CD4-positive, alpha-beta memory T cell (primary cell): ENCODE measurements around the gene MTFR1L. TPM values are rescaled to one million over a fixed set of nuclear protein-coding genes. Genes with fewer than 3 reads are reported as not detected.

Experiments
- CTCF ChIA-PET: fragments of 350-600 bp; sonication (Branson Sonifier 250); formaldehyde crosslinking; loops from one replicate; lab custom pipeline; 2021; ENCODE audit warnings: inconsistent platforms; ENCODE audit not compliant: partially characterized antibody; lab: Charles Lee
- POLR2A ChIA-PET: fragments of 350-600 bp; sonication (Branson Sonifier 250); formaldehyde crosslinking; loops from one replicate; lab custom pipeline; 2021; ENCODE audit not compliant: partially characterized antibody; lab: Charles Lee
- DNase-seq, 5 donors: peaks; one replicate each; pipeline versions ENCODE4 v3.0.0 to v3.0.0-alpha.2; 2020 to 2022; ENCODE audit warnings: mixed read lengths in 1 of 5
- H3K27ac ChIP-seq: one replicate; pipeline ENCODE4 v1.7.0; 2013; ENCODE audit warnings: low read depth, low read length
- H3K27me3 ChIP-seq: 2 replicates; pipeline ENCODE4 v1.7.0; 2013; ENCODE audit warnings: mild to moderate bottlenecking, low read length, moderate library complexity; ENCODE audit not compliant: insufficient read depth
- H3K36me3 ChIP-seq: 2 replicates; pipeline ENCODE4 v1.7.0; 2013; ENCODE audit warnings: mild to moderate bottlenecking, low read length, moderate library complexity; ENCODE audit not compliant: insufficient read depth
- H3K4me1 ChIP-seq: 2 replicates; pipeline ENCODE4 v1.7.0; 2013; ENCODE audit warnings: mild to moderate bottlenecking, low read length, moderate library complexity; ENCODE audit not compliant: insufficient read depth
- H3K4me3 ChIP-seq, 2 donors: one replicate each; pipeline ENCODE4 v1.7.0; 2013; ENCODE audit warnings: low read length in 2 of 2, mild to moderate bottlenecking in 1 of 2
- H3K9me3 ChIP-seq, 2 donors: one replicate each; pipeline ENCODE4 v1.7.0; 2013; ENCODE audit warnings: low read length in 2 of 2, control low read depth in 1 of 2; ENCODE audit not compliant: control insufficient read depth in 1 of 2
- H3K27ac Mint-ChIP-seq, 7 donors: one replicate each; pipeline ENCODE4 v1.8.0; 2020 to 2021; ENCODE audit warnings: mixed read lengths in 7 of 7, mild to moderate bottlenecking in 6 of 7, inconsistent platforms in 3 of 7, moderate library complexity in 3 of 7
- H3K27me3 Mint-ChIP-seq, 2 donors: one replicate each; pipeline ENCODE4 v1.8.0; 2020 to 2021; ENCODE audit warnings: mixed read lengths in 2 of 2
- H3K36me3 Mint-ChIP-seq, 2 donors: one replicate each; pipeline ENCODE4 v1.8.0; 2020 to 2021; ENCODE audit warnings: mixed read lengths in 2 of 2, inconsistent platforms in 1 of 2, mild to moderate bottlenecking in 1 of 2
- H3K4me1 Mint-ChIP-seq, 4 donors: one replicate each; pipeline ENCODE4 v1.8.0; 2020 to 2021; ENCODE audit warnings: mixed read lengths in 4 of 4, mild to moderate bottlenecking in 1 of 4
- H3K4me3 Mint-ChIP-seq, 8 donors: one replicate each; pipeline ENCODE4 v1.8.0; 2020 to 2021; ENCODE audit warnings: mixed read lengths in 8 of 8, mild to moderate bottlenecking in 7 of 8, moderate library complexity in 6 of 8, inconsistent platforms in 3 of 8
- H3K9me3 Mint-ChIP-seq, 8 donors: one replicate each; pipeline ENCODE4 v1.8.0; 2020 to 2021; ENCODE audit warnings: mixed read lengths in 8 of 8, mild to moderate bottlenecking in 5 of 8, inconsistent platforms in 3 of 8, moderate library complexity in 1 of 8
- intact Hi-C: fragments of 100-400 bp; cut with micrococcal nuclease; formaldehyde crosslinking; loops from one replicate; pipeline ENCODE4 v1.15.1; 2023
- polyA plus RNA-seq, 2 donors: library from polyadenylated mRNA; unstranded; fragments of 300-500 nt; fragmentation: Illumina TruSeq; gene quantifications; one replicate each; pipeline ENCODE4 v1.2.3, GENCODE V29; 2021
- total RNA-seq, 2 experiments: library from RNA; stranded (reverse); gene quantifications; one replicate each; pipeline ENCODE4 v1.2.3, GENCODE V29; 2021

Gene MTFR1L
- total RNA-seq (10 to 100 TPM; 53.3 to 57.2 TPM), polyA plus RNA-seq (10 to 100 TPM; 27.5 to 58.4 TPM)

DNA sequence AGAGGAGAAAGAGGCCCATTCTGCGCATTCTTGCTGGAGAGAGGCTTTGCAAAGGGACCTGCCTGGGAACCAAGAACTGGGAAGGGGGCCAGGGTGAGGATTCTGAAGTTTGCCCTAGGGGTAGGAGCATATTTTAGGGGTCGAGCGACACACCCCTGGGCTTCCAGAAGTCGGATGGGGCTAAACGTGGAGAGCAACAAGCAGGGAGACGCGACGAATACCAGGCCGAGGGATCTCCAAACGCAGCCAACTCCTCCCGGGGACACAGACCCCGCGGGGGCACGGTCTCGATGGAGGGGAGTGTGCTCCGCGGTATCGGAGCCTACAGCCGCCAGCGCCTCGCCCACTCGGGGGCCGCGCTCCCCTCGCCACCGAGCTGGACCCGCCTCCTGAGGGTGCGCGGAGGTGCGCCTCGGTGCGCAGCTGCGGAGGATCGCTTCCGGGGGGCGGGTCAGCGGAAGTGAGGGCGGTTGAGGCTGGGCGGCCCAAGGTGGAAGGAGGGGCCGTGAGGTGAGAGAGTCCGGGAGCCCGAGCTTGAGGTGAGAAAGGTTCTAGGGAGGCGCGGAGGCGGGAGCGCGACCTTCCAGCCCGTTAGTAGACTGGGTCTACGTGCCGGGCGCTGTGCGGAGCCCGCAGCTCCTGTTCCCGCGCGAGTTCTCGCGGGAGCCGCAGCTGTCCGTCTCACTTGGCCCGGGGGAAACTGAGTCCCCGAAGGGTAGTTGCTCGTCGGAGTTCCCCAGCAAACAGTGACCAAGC, at the start of gene MTFR1L:
TSS of gene MTFR1L (plus strand) at position 464 of the 756 bp plus-strand sequence. CDS start 3,151 bp downstream, outside the sequence.
- intact Hi-C loops = loop anchor here (1.0 to 5.0 kb wide), 5 partner anchors 40 to 389 kb away; partner anchors contain the start of genes AUNIP, MACO1, PAFAH2 and PAQR7
- Mint-ChIP-seq H3K4me3 (peak within 1 kb of the TSS; percentile 93 to 99 (median 96)), H3K27ac (peak within 1 kb of the TSS; percentile 91 to 99 (median 98)), H3K36me3 (peaks cover 8 to 20% of the 10 kb centered on the region in 2 donors), H3K27me3 (no peaks in the 10 kb centered on the region), H3K9me3 (peaks cover 0 to 2% (median 0%) of the 10 kb centered on the region in 8 donors), H3K4me1 (peaks cover 28 to 41% (median 35%) of the 10 kb centered on the region in 4 donors)
- no peaks in the 10 kb centered on the region for H3K27me3 ChIP-seq
- peak within 1 kb of the TSS; percentile 73 to 94 for H3K4me3 ChIP-seq
- H3K4me1 ChIP-seq = peaks cover 31% of the 10 kb centered on the region
- no peaks in the 10 kb centered on the region for H3K9me3 ChIP-seq
- POLR2A ChIA-PET = interaction anchor here (0.6 to 4.9 kb wide), 37 partner anchors 10 to 612 kb away, joined by 3 to 36 read pairs (median 5); partner anchors contain the start of genes AUNIP, DHDDS, LDLRAP1 and MACO1
- peak within 1 kb of the TSS; percentile 88 for H3K27ac ChIP-seq
- peak; percentile 92 to 95 (median 93) for DNase-seq
- CTCF ChIA-PET = interaction anchor here (0.9 to 3.0 kb wide), 5 partner anchors 10 to 315 kb away, joined by 3 to 11 read pairs (median 4); no protein-coding TSS in a partner anchor
- no peaks in the 10 kb centered on the region for H3K36me3 ChIP-seq

DNA sequence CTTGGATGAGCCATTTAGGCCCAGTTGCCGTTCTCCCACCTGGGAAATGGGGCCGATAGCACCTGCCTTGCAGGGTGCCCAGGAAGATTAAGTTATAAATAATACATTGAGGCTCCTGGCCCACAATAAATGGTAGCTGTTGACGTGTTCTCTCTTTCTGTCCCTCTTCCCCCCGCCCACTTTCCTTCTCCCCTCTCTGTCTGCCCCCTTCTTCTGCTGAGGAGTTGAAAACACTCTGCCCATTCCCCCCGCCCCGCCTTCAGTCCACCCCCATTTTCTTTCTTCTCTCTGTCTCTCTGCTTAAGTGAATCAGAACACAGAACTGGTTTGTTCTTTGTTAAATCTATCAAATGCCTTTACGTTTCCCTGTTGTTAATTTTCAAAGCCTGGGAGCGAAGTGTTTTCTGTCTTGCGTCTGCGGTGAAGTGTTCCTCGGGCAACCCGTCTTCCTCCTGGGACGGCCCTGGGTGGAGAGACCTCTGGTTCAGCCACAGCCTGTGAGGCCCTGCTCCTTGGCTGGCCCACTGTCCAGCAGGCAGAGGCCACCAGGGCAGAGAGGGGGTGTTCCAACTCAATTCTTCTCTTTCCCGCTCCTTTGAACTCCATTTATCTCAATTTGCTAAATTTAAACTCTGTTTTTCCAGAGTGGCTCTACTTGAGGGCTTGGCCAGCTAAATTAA, 49.1 kb upstream of the MTFR1L start:
- DNase-seq = no peak
- Histone ChIP-seq H3K9me3 (no peaks in the 10 kb centered on the region), H3K36me3 (peaks cover 5% of the 10 kb centered on the region), H3K4me3 (no peak overlapping the region), H3K4me1 (peaks cover 54% of the 10 kb centered on the region), H3K27me3 (no peaks in the 10 kb centered on the region), H3K27ac (no peak overlapping the region)
- peaks cover 50 to 69% (median 57%) of the 10 kb centered on the region in 4 donors for H3K4me1 Mint-ChIP-seq
- peaks cover 21 to 25% of the 10 kb centered on the region in 2 donors for H3K36me3 Mint-ChIP-seq
- H3K9me3 Mint-ChIP-seq = no peaks in the 10 kb centered on the region
- POLR2A ChIA-PET = no interaction called here
- CTCF ChIA-PET = interaction anchor here (1.7 kb wide), 1 partner anchor 162 kb away, joined by 3 read pairs; no protein-coding TSS in a partner anchor
- peak overlapping the region; percentile 65 to 98 (median 80) for H3K27ac Mint-ChIP-seq
- H3K27me3 Mint-ChIP-seq = no peaks in the 10 kb centered on the region
- peak overlapping the region in 4 of 8 donors; percentile 29 to 63 (median 50) for H3K4me3 Mint-ChIP-seq
- intact Hi-C loops = no loop called here

DNA sequence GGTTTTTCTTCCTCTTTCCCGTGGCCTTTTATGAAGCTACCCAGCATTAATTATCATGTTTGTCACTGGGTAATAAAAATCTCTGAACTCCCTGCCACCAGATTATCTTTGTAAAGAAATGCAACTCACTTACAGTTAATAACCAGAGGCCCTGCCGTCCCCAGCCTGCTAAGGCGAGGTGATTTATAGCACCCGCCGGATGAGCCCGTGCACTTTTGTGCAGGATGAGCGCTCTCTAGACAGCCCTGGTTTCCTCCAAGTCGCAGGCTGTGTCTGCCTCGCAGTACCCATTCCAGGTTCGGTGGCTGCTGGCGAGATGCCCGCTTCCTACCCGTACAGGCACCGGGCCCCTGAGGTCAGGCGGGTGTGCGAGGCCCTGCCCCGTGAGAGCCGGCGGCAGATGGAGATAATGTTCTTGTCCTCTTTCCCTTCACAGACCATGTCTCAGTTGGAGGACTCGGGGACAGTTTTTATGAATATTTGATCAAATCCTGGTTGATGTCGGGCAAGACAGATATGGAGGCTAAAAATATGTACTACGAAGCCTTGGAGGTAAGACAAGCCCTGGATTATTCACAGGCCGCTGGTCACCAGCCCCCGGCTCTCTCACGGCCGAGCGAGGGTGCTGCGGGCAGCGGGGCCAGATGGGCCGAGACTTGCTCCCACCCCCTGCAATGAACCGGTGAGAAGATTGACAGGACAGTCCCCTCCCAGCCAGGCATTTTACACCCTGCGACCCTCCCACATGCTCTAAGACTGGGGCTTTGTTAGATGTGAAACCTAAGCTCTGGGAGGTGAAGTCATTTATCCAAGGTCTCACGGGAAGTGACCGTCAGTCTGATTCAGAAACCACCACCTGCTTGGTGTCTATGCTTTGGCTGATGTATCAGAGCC, 48.3 kb upstream of the MTFR1L start:
- H3K27ac Mint-ChIP-seq = peak overlapping the region; percentile 65 to 98 (median 88)
- peaks cover 5% of the 10 kb centered on the region for H3K36me3 ChIP-seq
- POLR2A ChIA-PET = no interaction called here
- H3K27ac ChIP-seq = no peak overlapping the region
- CTCF ChIA-PET = interaction anchor here (1.1 to 1.7 kb wide), 2 partner anchors 163 kb away, joined by 3 read pairs; no protein-coding TSS in a partner anchor
- peaks cover 51 to 77% (median 59%) of the 10 kb centered on the region in 4 donors for H3K4me1 Mint-ChIP-seq
- H3K9me3 Mint-ChIP-seq = no peaks in the 10 kb centered on the region
- no peaks in the 10 kb centered on the region for H3K27me3 ChIP-seq
- H3K4me3 ChIP-seq = no peak overlapping the region
- H3K4me3 Mint-ChIP-seq = peak overlapping the region in 5 of 8 donors; percentile 17 to 63 (median 43)
- intact Hi-C loops = no loop called here
- no peaks in the 10 kb centered on the region for H3K9me3 ChIP-seq
- no peaks in the 10 kb centered on the region for H3K27me3 Mint-ChIP-seq
- H3K4me1 ChIP-seq = peaks cover 62% of the 10 kb centered on the region
- DNase-seq = no peak
- peaks cover 19 to 21% of the 10 kb centered on the region in 2 donors for H3K36me3 Mint-ChIP-seq

DNA sequence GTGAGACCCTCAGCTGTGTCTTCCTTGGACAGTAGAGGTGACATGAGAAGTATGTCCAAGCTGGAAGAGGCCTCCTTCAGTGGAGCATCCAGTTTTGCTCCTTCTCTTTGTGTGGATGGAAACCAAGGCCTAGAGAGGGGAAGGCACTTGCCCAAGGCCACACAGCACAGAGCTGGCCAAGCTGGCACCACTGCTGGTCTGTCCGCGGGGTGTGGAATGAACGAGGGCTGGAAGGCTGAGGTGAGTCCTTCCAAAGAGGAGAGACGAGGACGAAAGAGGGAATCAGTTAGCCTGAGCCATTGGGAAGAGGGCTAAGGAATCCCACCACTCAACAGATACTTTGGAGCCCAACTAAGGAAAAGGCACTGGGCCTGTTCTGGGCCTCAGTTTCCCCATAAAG, 47.6 kb upstream of the MTFR1L start:
- H3K36me3 ChIP-seq = peaks cover 5% of the 10 kb centered on the region
- DNase-seq = no peak
- no peaks in the 10 kb centered on the region for H3K27me3 Mint-ChIP-seq
- no peak overlapping the region for H3K27ac ChIP-seq
- H3K4me3 ChIP-seq = no peak overlapping the region
- intact Hi-C loops = no loop called here
- ChIA-PET CTCF (interaction anchor here (1.1 kb wide), 1 partner anchor 164 kb away, joined by 3 read pairs; no protein-coding TSS in a partner anchor), POLR2A (no interaction called here)
- H3K27ac Mint-ChIP-seq = peak overlapping the region; percentile 58 to 98 (median 84)
- peaks cover 64% of the 10 kb centered on the region for H3K4me1 ChIP-seq
- H3K36me3 Mint-ChIP-seq = peaks cover 19 to 21% of the 10 kb centered on the region in 2 donors
- peak overlapping the region in 1 of 8 donors; percentile 27 for H3K4me3 Mint-ChIP-seq
- H3K27me3 ChIP-seq = no peaks in the 10 kb centered on the region
- H3K9me3 Mint-ChIP-seq = no peaks in the 10 kb centered on the region
- peaks cover 53 to 84% (median 59%) of the 10 kb centered on the region in 4 donors for H3K4me1 Mint-ChIP-seq
- H3K9me3 ChIP-seq = no peaks in the 10 kb centered on the region

DNA sequence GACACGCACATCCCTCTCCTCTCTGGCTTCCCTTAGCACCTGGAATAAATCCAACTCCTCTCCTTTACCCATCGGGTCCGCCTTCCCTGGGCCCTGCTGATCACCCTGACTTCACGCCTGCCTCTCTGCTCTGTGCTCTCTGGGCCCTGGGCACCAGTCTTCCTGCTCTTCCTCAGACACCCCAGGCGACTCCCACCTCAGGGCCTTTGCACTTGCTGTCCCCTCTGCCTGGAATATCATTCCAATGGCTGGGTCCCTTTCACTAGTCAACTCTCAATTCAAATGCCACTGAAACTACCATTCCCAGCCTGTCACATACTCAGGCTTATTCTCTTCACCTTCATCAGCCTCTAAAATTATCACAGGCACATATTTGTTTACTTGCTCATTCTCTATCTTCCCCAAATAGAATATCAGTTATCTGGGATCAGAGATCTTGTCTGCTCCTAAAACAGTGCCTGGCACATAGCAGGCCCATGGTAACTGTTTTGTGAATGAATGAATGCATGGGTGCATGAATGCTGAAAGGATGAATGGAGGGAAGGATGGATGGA, 47.0 kb upstream of the MTFR1L start:
- Mint-ChIP-seq H3K4me3 (peak overlapping the region in 2 of 8 donors; percentile 26 to 34), H3K27me3 (no peaks in the 10 kb centered on the region), H3K27ac (peak overlapping the region; percentile 58 to 98 (median 93)), H3K4me1 (peaks cover 53 to 87% (median 59%) of the 10 kb centered on the region in 4 donors), H3K9me3 (no peaks in the 10 kb centered on the region), H3K36me3 (peaks cover 16 to 21% of the 10 kb centered on the region in 2 donors)
- intact Hi-C loops = no loop called here
- Histone ChIP-seq H3K9me3 (no peaks in the 10 kb centered on the region), H3K27me3 (no peaks in the 10 kb centered on the region), H3K27ac (no peak overlapping the region), H3K4me3 (no peak overlapping the region), H3K36me3 (peaks cover 5% of the 10 kb centered on the region), H3K4me1 (peaks cover 64% of the 10 kb centered on the region)
- ChIA-PET CTCF (interaction anchor here (1.1 to 2.1 kb wide), 3 partner anchors 96 to 207 kb away, joined by 3 to 6 read pairs (median 3); no protein-coding TSS in a partner anchor), POLR2A (interaction anchor here (1.1 to 3.7 kb wide), 6 partner anchors 15 to 154 kb away, joined by 3 to 42 read pairs (median 12); partner anchors contain the start of genes MAN1C1 and MTFR1L)
- DNase-seq = no peak
